HepG2 (cell line): Measurements from ENCODE around the gene MED22. TPM values are rescaled to one million over a fixed set of nuclear protein-coding genes. Genes with fewer than 3 reads are reported as not detected.

ENCODE experiments used
- KDM6A ChIP-seq: IDR thresholded peaks from 2 replicates; pipeline ENCODE4 v1.6.1; 2016; ENCODE audit warnings: low read depth
- NFKBIZ ChIP-seq: IDR thresholded peaks from 2 replicates; pipeline ENCODE4 v1.6.1; 2018; ENCODE audit warnings: missing genetic modification reagents, missing compliant biosample characterization
- SIX1 ChIP-seq: sonication (generic); formaldehyde crosslinking; IDR thresholded peaks from 2 replicates; pipeline ENCODE4 v1.4.0; 2020; ENCODE audit warnings: missing genetic modification reagents, borderline replicate concordance
- SMAD3 ChIP-seq: sonication (generic); formaldehyde crosslinking; IDR thresholded peaks from 2 replicates; pipeline ENCODE4 v1.4.0; 2020; ENCODE audit warnings: missing genetic modification reagents
- TEAD3 ChIP-seq: optimal IDR thresholded peaks from 2 replicates; pipeline ENCODE3; 2016; ENCODE audit warnings: borderline replicate concordance
- TOPORS ChIP-seq: sonication (generic); formaldehyde crosslinking; IDR thresholded peaks from 2 replicates; pipeline ENCODE4 v1.8.0; 2023; ENCODE audit warnings: mild to moderate bottlenecking, missing genetic modification reagents
- ZNF256 ChIP-seq: sonication (generic); formaldehyde crosslinking; conservative IDR thresholded peaks from 2 replicates; pipeline ENCODE4 v1.4.0; 2020; ENCODE audit warnings: missing genetic modification reagents
- ZNF317 ChIP-seq: sonication (generic); formaldehyde crosslinking; IDR thresholded peaks from 2 replicates; pipeline ENCODE4 v1.5.0; 2020; ENCODE audit warnings: mild to moderate bottlenecking, missing genetic modification reagents
- ZNF644 ChIP-seq: IDR thresholded peaks from 2 replicates; pipeline ENCODE4 v1.6.1; 2016; ENCODE audit warnings: low read depth
- ZNF766 ChIP-seq: sonication (generic); formaldehyde crosslinking; IDR thresholded peaks from 2 replicates; pipeline ENCODE4 v1.5.0; 2020; ENCODE audit warnings: missing genetic modification reagents, borderline replicate concordance
- ZNF83 ChIP-seq: sonication (generic); formaldehyde crosslinking; IDR thresholded peaks from 2 replicates; pipeline ENCODE4 v1.4.0; 2020; ENCODE audit warnings: missing genetic modification reagents, mild to moderate bottlenecking, borderline replicate concordance
- ZNF839 ChIP-seq: sonication (generic); formaldehyde crosslinking; IDR thresholded peaks from 2 replicates; pipeline ENCODE4 v1.4.0; 2020; ENCODE audit warnings: missing genetic modification reagents, mild to moderate bottlenecking, borderline replicate concordance
- polyA plus RNA-seq, 8 experiments: library from polyadenylated mRNA; depleted of rRNA in 3 of 8; stranded (reverse) in 7 of 8; unstranded in 1 of 8; fragments of >200 nt; fragmentation: Illumina TruSeq in 4 of 8; extraction: Trizol in 4 of 8; gene quantifications; 2 replicates each; pipeline versions ENCODE4 v1.2.1 to v1.2.3, GENCODE V29; 2011 to 2016; ENCODE audit warnings: low read depth in 4 of 8, missing spikeins in 1 of 8, mixed read lengths in 1 of 8; ENCODE audit not compliant: insufficient read depth in 1 of 8
- total RNA-seq, 5 experiments: library from RNA; depleted of rRNA; stranded (reverse); fragments of >200 nt; fragmentation: Illumina TruSeq; extraction: Trizol; gene quantifications; 2 replicates each; pipeline ENCODE4 v1.2.3, GENCODE V29; 2016; ENCODE audit warnings: low read depth in 1 of 5
- TF ChIP-seq, protein P1 (sequence below): sonication (generic); formaldehyde crosslinking; IDR thresholded peaks from 2 replicates; pipeline ENCODE4 v1.4.0; 2020; ENCODE audit warnings: missing genetic modification reagents
- TF ChIP-seq, protein P2 (sequence below): sonication (generic); formaldehyde crosslinking; IDR thresholded peaks from 2 replicates; pipeline ENCODE4 v1.4.0; 2020; ENCODE audit warnings: missing genetic modification reagents
- TF ChIP-seq, protein P3 (sequence below): sonication (generic); formaldehyde crosslinking; IDR thresholded peaks from 2 replicates; pipeline ENCODE4 v1.5.0; 2020; ENCODE audit warnings: missing genetic modification reagents
- TF ChIP-seq, protein P4 (sequence below): sonication (generic); formaldehyde crosslinking; IDR thresholded peaks from 2 replicates; pipeline ENCODE4 v1.5.0; 2020; ENCODE audit warnings: mild to moderate bottlenecking, missing genetic modification reagents, borderline replicate concordance

Gene MED22
- total and polyA plus RNA-seq, 2 of the 13 experiments (the other 11 are each of a cell fraction or from before 2014, with no cell fraction given) = 15.8 to 22.1 TPM

DNA sequence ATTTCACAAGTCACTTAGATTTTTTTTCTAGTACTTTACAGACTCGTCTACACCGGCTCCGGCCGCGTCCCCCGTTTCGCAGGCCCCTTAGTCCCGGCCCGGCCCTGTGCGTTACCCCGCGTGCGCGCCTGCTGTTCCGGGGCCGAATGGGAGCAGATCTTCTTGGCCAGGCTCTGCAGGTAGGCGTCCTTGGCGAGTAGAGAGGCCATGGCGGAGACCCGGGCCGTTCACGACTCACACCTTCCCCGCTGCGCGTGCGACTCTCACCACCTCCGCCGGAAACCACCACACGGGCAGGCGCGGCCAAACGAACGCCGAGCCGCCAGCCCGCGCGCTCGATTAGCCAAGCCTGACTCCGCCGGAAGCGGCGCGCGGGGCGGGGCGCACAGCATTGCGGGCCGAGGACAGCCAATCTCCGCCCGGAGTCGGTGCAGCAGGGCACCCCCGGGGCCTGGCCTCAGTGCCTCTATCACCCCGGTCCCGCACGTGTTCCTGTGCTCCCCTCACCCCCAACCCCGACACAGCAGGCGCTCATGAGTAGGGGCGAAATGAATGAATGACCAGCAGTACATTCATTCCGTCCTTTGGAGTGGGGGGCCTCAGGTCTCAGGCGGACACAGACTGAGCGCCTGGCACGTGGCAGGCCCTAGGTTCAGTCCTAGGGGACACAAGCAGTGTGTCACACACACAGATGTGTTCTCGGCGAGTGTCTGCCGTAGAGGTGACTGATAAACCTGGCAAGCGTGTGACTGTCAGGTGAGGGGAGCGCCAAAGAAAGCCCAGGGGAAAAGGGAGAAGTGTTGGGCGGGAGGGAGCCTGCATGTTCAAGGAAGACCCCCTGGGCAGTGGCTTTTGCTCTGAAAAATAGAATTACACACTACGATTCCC lies 11.8 kb downstream of the MED22 start, which contains the start of gene SURF6 (continued):
- TF ChIP-seq, protein P1, sequence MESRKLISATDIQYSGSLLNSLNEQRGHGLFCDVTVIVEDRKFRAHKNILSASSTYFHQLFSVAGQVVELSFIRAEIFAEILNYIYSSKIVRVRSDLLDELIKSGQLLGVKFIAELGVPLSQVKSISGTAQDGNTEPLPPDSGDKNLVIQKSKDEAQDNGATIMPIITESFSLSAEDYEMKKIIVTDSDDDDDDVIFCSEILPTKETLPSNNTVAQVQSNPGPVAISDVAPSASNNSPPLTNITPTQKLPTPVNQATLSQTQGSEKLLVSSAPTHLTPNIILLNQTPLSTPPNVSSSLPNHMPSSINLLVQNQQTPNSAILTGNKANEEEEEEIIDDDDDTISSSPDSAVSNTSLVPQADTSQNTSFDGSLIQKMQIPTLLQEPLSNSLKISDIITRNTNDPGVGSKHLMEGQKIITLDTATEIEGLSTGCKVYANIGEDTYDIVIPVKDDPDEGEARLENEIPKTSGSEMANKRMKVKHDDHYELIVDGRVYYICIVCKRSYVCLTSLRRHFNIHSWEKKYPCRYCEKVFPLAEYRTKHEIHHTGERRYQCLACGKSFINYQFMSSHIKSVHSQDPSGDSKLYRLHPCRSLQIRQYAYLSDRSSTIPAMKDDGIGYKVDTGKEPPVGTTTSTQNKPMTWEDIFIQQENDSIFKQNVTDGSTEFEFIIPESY = peak; percentile 69
- peak; percentile 84 for TF ChIP-seq NFKBIZ
- TF ChIP-seq KDM6A = no peak
- 0 out of 2 replicates have a peak, but pooled peaks have one; percentile 26 for TF ChIP-seq ZNF83 (CRISPR knock-in tag)
- TF ChIP-seq ZNF317 (CRISPR knock-in tag) = peak; percentile 79
- peak; percentile 95 for TF ChIP-seq TOPORS (CRISPR knock-in tag)
- TF ChIP-seq ZNF644 (CRISPR knock-in tag) = no peak
- 0 out of 2 replicates have a peak, but pooled peaks have one; percentile 45 for TF ChIP-seq ZNF766 (CRISPR knock-in tag)
- peak; percentile 23; the same call in 1 of the 2 replicates for TF ChIP-seq ZNF839
- no peak for TF ChIP-seq SIX1
- TF ChIP-seq SMAD3 (CRISPR knock-in tag) = peak; percentile 92
- TF ChIP-seq, protein P2, sequence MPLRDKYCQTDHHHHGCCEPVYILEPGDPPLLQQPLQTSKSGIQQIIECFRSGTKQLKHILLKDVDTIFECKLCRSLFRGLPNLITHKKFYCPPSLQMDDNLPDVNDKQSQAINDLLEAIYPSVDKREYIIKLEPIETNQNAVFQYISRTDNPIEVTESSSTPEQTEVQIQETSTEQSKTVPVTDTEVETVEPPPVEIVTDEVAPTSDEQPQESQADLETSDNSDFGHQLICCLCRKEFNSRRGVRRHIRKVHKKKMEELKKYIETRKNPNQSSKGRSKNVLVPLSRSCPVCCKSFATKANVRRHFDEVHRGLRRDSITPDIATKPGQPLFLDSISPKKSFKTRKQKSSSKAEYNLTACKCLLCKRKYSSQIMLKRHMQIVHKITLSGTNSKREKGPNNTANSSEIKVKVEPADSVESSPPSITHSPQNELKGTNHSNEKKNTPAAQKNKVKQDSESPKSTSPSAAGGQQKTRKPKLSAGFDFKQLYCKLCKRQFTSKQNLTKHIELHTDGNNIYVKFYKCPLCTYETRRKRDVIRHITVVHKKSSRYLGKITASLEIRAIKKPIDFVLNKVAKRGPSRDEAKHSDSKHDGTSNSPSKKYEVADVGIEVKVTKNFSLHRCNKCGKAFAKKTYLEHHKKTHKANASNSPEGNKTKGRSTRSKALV (CRISPR knock-in tag) = peak; percentile 70; the same call in 1 of the 2 replicates
- peak; percentile 91 for TF ChIP-seq ZNF256 (CRISPR knock-in tag)
- peak; percentile 87 for TF ChIP-seq TEAD3
- TF ChIP-seq, protein P3, sequence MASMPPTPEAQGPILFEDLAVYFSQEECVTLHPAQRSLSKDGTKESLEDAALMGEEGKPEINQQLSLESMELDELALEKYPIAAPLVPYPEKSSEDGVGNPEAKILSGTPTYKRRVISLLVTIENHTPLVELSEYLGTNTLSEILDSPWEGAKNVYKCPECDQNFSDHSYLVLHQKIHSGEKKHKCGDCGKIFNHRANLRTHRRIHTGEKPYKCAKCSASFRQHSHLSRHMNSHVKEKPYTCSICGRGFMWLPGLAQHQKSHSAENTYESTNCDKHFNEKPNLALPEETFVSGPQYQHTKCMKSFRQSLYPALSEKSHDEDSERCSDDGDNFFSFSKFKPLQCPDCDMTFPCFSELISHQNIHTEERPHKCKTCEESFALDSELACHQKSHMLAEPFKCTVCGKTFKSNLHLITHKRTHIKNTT (CRISPR knock-in tag) = no peak
- TF ChIP-seq, protein P4, sequence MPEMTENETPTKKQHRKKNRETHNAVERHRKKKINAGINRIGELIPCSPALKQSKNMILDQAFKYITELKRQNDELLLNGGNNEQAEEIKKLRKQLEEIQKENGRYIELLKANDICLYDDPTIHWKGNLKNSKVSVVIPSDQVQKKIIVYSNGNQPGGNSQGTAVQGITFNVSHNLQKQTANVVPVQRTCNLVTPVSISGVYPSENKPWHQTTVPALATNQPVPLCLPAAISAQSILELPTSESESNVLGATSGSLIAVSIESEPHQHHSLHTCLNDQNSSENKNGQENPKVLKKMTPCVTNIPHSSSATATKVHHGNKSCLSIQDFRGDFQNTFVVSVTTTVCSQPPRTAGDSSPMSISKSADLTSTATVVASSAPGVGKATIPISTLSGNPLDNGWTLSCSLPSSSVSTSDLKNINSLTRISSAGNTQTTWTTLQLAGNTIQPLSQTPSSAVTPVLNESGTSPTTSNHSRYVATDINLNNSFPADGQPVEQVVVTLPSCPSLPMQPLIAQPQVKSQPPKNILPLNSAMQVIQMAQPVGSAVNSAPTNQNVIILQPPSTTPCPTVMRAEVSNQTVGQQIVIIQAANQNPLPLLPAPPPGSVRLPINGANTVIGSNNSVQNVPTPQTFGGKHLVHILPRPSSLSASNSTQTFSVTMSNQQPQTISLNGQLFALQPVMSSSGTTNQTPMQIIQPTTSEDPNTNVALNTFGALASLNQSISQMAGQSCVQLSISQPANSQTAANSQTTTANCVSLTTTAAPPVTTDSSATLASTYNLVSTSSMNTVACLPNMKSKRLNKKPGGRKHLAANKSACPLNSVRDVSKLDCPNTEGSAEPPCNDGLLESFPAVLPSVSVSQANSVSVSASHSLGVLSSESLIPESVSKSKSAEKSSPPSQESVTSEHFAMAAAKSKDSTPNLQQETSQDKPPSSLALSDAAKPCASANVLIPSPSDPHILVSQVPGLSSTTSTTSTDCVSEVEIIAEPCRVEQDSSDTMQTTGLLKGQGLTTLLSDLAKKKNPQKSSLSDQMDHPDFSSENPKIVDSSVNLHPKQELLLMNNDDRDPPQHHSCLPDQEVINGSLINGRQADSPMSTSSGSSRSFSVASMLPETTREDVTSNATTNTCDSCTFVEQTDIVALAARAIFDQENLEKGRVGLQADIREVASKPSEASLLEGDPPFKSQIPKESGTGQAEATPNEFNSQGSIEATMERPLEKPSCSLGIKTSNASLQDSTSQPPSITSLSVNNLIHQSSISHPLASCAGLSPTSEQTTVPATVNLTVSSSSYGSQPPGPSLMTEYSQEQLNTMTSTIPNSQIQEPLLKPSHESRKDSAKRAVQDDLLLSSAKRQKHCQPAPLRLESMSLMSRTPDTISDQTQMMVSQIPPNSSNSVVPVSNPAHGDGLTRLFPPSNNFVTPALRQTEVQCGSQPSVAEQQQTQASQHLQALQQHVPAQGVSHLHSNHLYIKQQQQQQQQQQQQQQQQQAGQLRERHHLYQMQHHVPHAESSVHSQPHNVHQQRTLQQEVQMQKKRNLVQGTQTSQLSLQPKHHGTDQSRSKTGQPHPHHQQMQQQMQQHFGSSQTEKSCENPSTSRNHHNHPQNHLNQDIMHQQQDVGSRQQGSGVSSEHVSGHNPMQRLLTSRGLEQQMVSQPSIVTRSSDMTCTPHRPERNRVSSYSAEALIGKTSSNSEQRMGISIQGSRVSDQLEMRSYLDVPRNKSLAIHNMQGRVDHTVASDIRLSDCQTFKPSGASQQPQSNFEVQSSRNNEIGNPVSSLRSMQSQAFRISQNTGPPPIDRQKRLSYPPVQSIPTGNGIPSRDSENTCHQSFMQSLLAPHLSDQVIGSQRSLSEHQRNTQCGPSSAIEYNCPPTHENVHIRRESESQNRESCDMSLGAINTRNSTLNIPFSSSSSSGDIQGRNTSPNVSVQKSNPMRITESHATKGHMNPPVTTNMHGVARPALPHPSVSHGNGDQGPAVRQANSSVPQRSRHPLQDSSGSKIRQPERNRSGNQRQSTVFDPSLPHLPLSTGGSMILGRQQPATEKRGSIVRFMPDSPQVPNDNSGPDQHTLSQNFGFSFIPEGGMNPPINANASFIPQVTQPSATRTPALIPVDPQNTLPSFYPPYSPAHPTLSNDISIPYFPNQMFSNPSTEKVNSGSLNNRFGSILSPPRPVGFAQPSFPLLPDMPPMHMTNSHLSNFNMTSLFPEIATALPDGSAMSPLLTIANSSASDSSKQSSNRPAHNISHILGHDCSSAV = no peak
